ENCODE measurements around the gene DLX1. TPM values are rescaled to one million over a fixed set of nuclear protein-coding genes. Genes with fewer than 3 reads are reported as not detected.
A peak's percentile ranks its signal among the peaks of the same experiment; 100 is the strongest.

Gene DLX1
- total and polyA plus RNA-seq, 2 donors = 0.09 to 0.23 TPM

- H3K9me3 ChIP-seq (ENCODE audit: control insufficient read depth in 2 of 2, insufficient read depth in 1 of 2, low read length in 1 of 2) = peaks cover 1 to 41% of the 10 kb centered on the region in 2 donors
- no peak for DNase-seq (ENCODE audit: low read depth in 6 of 9, low spot score in 9 of 9)
- no peak overlapping the region for H3K27ac ChIP-seq (ENCODE audit: low read depth in 1 of 2, low read length in 1 of 2)
- H3K4me1 ChIP-seq (ENCODE audit: control insufficient read depth in 2 of 2, insufficient read depth in 2 of 2, low read length in 2 of 2) = peaks cover 35 to 86% of the 10 kb centered on the region in 2 donors
- H3K4me3 ChIP-seq (ENCODE audit: low read length in 2 of 2) = no peak overlapping the region
- H3K36me3 ChIP-seq (ENCODE audit: control insufficient read depth in 2 of 2, insufficient read depth in 2 of 2, low read length in 1 of 2) = no peaks in the 10 kb centered on the region
- H3K27me3 ChIP-seq (ENCODE audit: control insufficient read depth in 2 of 2, insufficient read depth in 1 of 2, low read length in 1 of 2) = peaks cover 73 to 96% of the 10 kb centered on the region in 2 donors
- 3% methylated on average over 13 of the region's 13 CpGs for WGBS
Measured at GRCh38 chr2:172099472-172100079, 14.3 kb downstream of the DLX1 start.

DNA sequence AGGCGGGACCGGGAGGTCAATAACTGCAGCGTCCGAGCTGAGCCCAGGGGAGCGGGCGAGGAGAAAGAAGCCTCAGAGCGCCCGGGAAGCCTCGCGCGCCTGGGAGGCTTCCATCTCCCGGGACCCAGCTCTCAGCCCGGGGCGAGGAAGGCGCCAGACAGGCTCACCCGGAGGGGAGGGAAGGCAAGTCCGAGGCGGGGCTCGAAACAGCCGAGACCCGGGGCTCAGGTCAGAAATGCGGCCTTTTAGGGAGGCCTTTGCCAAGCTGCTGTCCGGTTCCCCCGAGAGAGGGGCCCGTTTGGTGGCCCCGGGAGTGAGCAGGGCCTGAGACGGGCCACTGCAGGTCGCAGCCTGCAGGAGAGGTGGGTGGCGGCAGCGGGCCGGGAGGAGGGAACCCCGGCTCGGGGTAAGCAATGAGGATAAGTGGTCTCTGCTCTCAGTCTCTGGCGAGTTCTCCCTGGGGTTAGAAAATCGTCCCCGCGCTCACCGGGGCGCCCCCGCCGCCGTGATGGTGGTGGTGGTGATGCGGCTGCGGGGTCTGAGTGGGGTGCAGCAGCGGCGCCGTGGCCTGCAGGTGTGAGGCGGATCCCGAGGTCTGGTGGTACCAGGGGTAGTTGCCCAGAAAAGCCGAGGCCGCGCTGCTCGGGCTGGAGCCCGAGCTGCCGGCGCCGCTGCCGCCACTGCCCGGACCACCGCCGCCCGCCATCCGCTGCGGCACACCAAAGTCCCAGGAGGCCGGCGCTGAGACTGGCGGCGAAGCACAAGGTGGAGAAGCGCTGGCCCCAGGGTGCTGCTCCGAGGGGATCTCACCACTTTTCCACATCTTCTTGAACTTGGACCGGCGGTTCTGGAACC, 15.0 kb downstream of the DLX1 start:
- Histone ChIP-seq H3K9me3 (ENCODE audit: control insufficient read depth in 2 of 2, insufficient read depth in 1 of 2, low read length in 1 of 2) (peaks cover 1 to 39% of the 10 kb centered on the region in 2 donors), H3K27me3 (ENCODE audit: control insufficient read depth in 2 of 2, insufficient read depth in 1 of 2, low read length in 1 of 2) (peaks cover 71 to 96% of the 10 kb centered on the region in 2 donors), H3K4me1 (ENCODE audit: control insufficient read depth in 2 of 2, insufficient read depth in 2 of 2, low read length in 2 of 2) (peaks cover 32 to 85% of the 10 kb centered on the region in 2 donors), H3K4me3 (ENCODE audit: low read length in 2 of 2) (no peak overlapping the region), H3K27ac (ENCODE audit: low read depth in 1 of 2, low read length in 1 of 2) (no peak overlapping the region), H3K36me3 (ENCODE audit: control insufficient read depth in 2 of 2, insufficient read depth in 2 of 2, low read length in 1 of 2) (no peaks in the 10 kb centered on the region)
- 4% methylated on average over 72 of the region's 72 CpGs for WGBS
- DNase-seq (ENCODE audit: low read depth in 6 of 9, low spot score in 9 of 9) = peak in 2 of 9 donors; percentile 12 to 28

- Histone ChIP-seq H3K4me3 (ENCODE audit: low read length in 2 of 2) (peak overlapping the region; percentile 51 to 61), H3K27ac (ENCODE audit: low read depth in 1 of 2, low read length in 1 of 2) (no peak overlapping the region), H3K27me3 (ENCODE audit: control insufficient read depth in 2 of 2, insufficient read depth in 1 of 2, low read length in 1 of 2) (peaks cover 73 to 96% of the 10 kb centered on the region in 2 donors), H3K9me3 (ENCODE audit: control insufficient read depth in 2 of 2, insufficient read depth in 1 of 2, low read length in 1 of 2) (peaks cover 1 to 35% of the 10 kb centered on the region in 2 donors), H3K36me3 (ENCODE audit: control insufficient read depth in 2 of 2, insufficient read depth in 2 of 2, low read length in 1 of 2) (no peaks in the 10 kb centered on the region), H3K4me1 (ENCODE audit: control insufficient read depth in 2 of 2, insufficient read depth in 2 of 2, low read length in 2 of 2) (peaks cover 34 to 85% of the 10 kb centered on the region in 2 donors)
- DNase-seq (ENCODE audit: low read depth in 6 of 9, low spot score in 9 of 9) = peak in 3 of 9 donors; percentile 33 to 60 (median 38)
- 6% methylated on average over 54 of the region's 54 CpGs for WGBS
Measured at GRCh38 chr2:172100935-172101820, 15.9 kb downstream of the DLX1 start.

DNA sequence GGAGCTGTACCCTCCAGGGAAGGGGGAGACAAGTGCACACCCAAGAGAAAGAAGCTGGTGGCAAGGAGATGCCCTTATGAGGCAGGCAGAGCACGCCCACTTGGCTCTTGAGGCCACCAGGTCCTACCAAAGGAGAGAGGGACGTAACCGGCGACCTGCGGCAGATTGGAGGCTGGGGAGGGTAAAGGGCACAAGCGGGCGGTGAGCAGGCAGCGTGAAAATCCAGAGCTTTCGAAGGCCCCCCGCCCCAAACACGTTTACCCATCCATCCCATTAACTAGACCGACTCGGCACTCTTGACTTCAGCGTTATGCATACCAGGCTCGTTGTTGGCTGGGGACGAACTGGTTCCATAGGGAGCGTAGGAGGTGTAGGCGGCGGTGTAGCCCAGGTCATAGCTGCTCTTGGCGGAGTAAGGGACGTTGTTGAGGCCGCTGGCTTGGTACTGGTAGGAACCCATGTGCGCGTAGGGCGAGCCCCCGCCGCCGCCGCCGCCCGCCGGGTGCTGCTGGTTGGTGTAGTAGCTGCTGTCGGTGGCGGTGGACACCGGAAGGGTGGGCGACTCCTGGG, 16.6 kb downstream of the DLX1 start:
- Histone ChIP-seq H3K4me1 (ENCODE audit: control insufficient read depth in 2 of 2, insufficient read depth in 2 of 2, low read length in 2 of 2) (peaks cover 35 to 85% of the 10 kb centered on the region in 2 donors), H3K4me3 (ENCODE audit: low read length in 2 of 2) (peak overlapping the region; percentile 51 to 61), H3K27me3 (ENCODE audit: control insufficient read depth in 2 of 2, insufficient read depth in 1 of 2, low read length in 1 of 2) (peaks cover 73 to 96% of the 10 kb centered on the region in 2 donors), H3K36me3 (ENCODE audit: control insufficient read depth in 2 of 2, insufficient read depth in 2 of 2, low read length in 1 of 2) (no peaks in the 10 kb centered on the region), H3K9me3 (ENCODE audit: control insufficient read depth in 2 of 2, insufficient read depth in 1 of 2, low read length in 1 of 2) (peaks cover 1 to 32% of the 10 kb centered on the region in 2 donors), H3K27ac (ENCODE audit: low read depth in 1 of 2, low read length in 1 of 2) (no peak overlapping the region)
- 2% methylated on average over 36 of the region's 36 CpGs for WGBS
- DNase-seq (ENCODE audit: low read depth in 6 of 9, low spot score in 9 of 9) = no peak

GRCh38 chr2:172102391-172103359, 17.4 kb downstream of the DLX1 start, which contains the start of gene DLX2:
TSS of gene DLX2 (minus strand) at chr2:172102900. CDS start at chr2:172102538, 362 bp downstream.
- H3K4me3 ChIP-seq (ENCODE audit: low read length in 2 of 2) = peak within 1 kb of the TSS; percentile 51 to 61
- WGBS = under 1% methylated on average over 74 of the region's 74 CpGs
- H3K9me3 ChIP-seq (ENCODE audit: control insufficient read depth in 2 of 2, insufficient read depth in 1 of 2, low read length in 1 of 2) = peaks cover 1 to 25% of the 10 kb centered on the region in 2 donors
- H3K4me1 ChIP-seq (ENCODE audit: control insufficient read depth in 2 of 2, insufficient read depth in 2 of 2, low read length in 2 of 2) = peaks cover 32 to 80% of the 10 kb centered on the region in 2 donors
- peak in 7 of 9 donors; percentile 67 to 91 (median 84) for DNase-seq (ENCODE audit: low read depth in 6 of 9, low spot score in 9 of 9)
- H3K27me3 ChIP-seq (ENCODE audit: control insufficient read depth in 2 of 2, insufficient read depth in 1 of 2, low read length in 1 of 2) = peaks cover 71 to 96% of the 10 kb centered on the region in 2 donors
- no peak within 1 kb of the TSS for H3K27ac ChIP-seq (ENCODE audit: low read depth in 1 of 2, low read length in 1 of 2)
- no peaks in the 10 kb centered on the region for H3K36me3 ChIP-seq (ENCODE audit: control insufficient read depth in 2 of 2, insufficient read depth in 2 of 2, low read length in 1 of 2)

DNA sequence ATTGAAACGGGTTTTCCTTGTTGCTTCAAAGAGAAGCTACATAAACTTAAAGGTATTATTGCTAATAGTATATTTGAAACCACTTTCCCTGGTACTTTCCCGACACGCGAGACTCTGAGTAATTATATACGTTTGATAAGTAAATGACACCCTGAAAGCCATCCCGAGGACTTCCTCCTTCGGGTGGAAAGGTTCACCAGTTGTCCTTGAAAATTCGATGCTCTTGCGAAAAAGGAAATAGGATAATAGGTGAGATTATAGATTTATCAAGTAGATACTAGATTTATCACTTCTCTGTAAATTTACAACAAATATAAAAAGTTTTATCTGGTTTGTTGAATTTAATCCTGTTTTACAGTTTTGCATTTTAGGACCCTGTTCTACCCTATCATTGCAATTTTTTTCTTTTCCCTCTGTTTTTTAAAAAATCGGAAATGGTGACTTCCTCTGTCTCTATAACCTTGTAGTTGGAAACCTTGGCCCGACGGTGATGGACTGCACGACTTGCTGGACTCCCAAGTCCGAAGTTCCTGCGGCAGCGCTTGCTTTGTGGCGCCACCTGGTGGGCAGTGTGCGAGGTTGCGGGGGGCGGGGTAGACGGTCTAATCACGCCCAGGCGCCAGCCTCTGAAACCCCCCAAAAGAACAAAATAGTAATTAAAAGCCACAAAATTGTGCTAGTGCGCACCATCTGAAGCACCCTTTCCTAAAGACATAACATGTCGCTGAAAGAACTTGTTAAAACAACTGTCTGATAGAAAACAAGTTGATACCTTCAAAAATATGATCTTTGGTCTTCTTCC, 18.4 kb downstream of the DLX1 start:
- peak overlapping the region; percentile 51 to 61 for H3K4me3 ChIP-seq (ENCODE audit: low read length in 2 of 2)

GRCh38 chr2:172105471-172106107, 20.3 kb downstream of the DLX1 start:
- peaks cover 2 to 19% of the 10 kb centered on the region in 2 donors for H3K9me3 ChIP-seq (ENCODE audit: control insufficient read depth in 2 of 2, insufficient read depth in 1 of 2, low read length in 1 of 2)
- 16% methylated on average over 23 of the region's 23 CpGs for WGBS
- H3K4me1 ChIP-seq (ENCODE audit: control insufficient read depth in 2 of 2, insufficient read depth in 2 of 2, low read length in 2 of 2) = peaks cover 24 to 84% of the 10 kb centered on the region in 2 donors
- no peak overlapping the region for H3K4me3 ChIP-seq (ENCODE audit: low read length in 2 of 2)
- no peak overlapping the region for H3K27ac ChIP-seq (ENCODE audit: low read depth in 1 of 2, low read length in 1 of 2)
- DNase-seq (ENCODE audit: low read depth in 6 of 9, low spot score in 9 of 9) = peak in 3 of 9 donors; percentile 7 to 28 (median 11)
- H3K36me3 ChIP-seq (ENCODE audit: control insufficient read depth in 2 of 2, insufficient read depth in 2 of 2, low read length in 1 of 2) = no peaks in the 10 kb centered on the region
- H3K27me3 ChIP-seq (ENCODE audit: control insufficient read depth in 2 of 2, insufficient read depth in 1 of 2, low read length in 1 of 2) = peaks cover 65 to 96% of the 10 kb centered on the region in 2 donors

More for the DNA sequence above, 18.4 kb downstream of the DLX1 start:
- Histone ChIP-seq H3K9me3 (ENCODE audit: control insufficient read depth in 2 of 2, insufficient read depth in 1 of 2, low read length in 1 of 2) (peaks cover 3 to 27% of the 10 kb centered on the region in 2 donors), H3K27me3 (ENCODE audit: control insufficient read depth in 2 of 2, insufficient read depth in 1 of 2, low read length in 1 of 2) (peaks cover 71 to 96% of the 10 kb centered on the region in 2 donors), H3K4me1 (ENCODE audit: control insufficient read depth in 2 of 2, insufficient read depth in 2 of 2, low read length in 2 of 2) (peaks cover 32 to 86% of the 10 kb centered on the region in 2 donors), H3K36me3 (ENCODE audit: control insufficient read depth in 2 of 2, insufficient read depth in 2 of 2, low read length in 1 of 2) (no peaks in the 10 kb centered on the region), H3K27ac (ENCODE audit: low read depth in 1 of 2, low read length in 1 of 2) (peak overlapping the region in 1 of 2 donors; percentile 13)
- WGBS = 1% methylated on average over 25 of the region's 25 CpGs
- peak in 4 of 9 donors; percentile 65 to 82 (median 74) for DNase-seq (ENCODE audit: low read depth in 6 of 9, low spot score in 9 of 9)

All from thymus (tissue), 11 donors.